GM12892 (cell line): ENCODE measurements around the gene PKD2L1.

ENCODE experiments used
- POLR2A ChIP-seq: IDR thresholded peaks from 2 replicates; pipeline ENCODE4 v1.6.1; 2011; ENCODE audit warnings: low read depth, low read length, control low read depth
- POLR2AphosphoS5 ChIP-seq: IDR thresholded peaks from 2 replicates; pipeline ENCODE4 v1.6.1; 2011; ENCODE audit warnings: low read depth, low read length, control low read depth
- TAF1 ChIP-seq: IDR thresholded peaks from 2 replicates; pipeline ENCODE4 v1.6.1; 2011; ENCODE audit warnings: low read depth, mild to moderate bottlenecking, control low read depth, low read length, borderline replicate concordance

- TF ChIP-seq TAF1 (no peak), POLR2A (no peak), POLR2AphosphoS5 (no peak)
Measured at GRCh38 chr10:100339236-100339635, 9.2 kb upstream of the PKD2L1 start.
